Skin epidermis (tissue), 12 donors: ENCODE measurements around the gene NPIPB9.
"Not testable (repeated sequence)": the region's sequence is repeated elsewhere in the genome, so short reads cannot be mapped to it uniquely, and the experiment has no call there.

Experiments
- H3K27ac ChIP-seq, 21 experiments: fragments of 200-600 bp; sonication (generic) in 11 of 21; one replicate each; pipeline ENCODE4 v1.5.0; 2020; ENCODE audit warnings: mild to moderate bottlenecking in 3 of 21, inconsistent platforms in 2 of 21, moderate library complexity in 2 of 21
- H3K4me3 ChIP-seq, 7 experiments: fragments of 200-600 bp; sonication (generic) in 2 of 7; one replicate each; pipeline ENCODE4 v1.5.0; 2020; ENCODE audit warnings: inconsistent platforms in 2 of 7, mild to moderate bottlenecking in 2 of 7, moderate library complexity in 1 of 7

Gene NPIPB9

GRCh38 chr16:28751487-28751886, at the start of gene NPIPB9:
TSS of gene NPIPB9 (plus strand) at chr16:28751787.
- not testable (repeated sequence) for H3K27ac ChIP-seq, H3K4me3 ChIP-seq

DNA sequence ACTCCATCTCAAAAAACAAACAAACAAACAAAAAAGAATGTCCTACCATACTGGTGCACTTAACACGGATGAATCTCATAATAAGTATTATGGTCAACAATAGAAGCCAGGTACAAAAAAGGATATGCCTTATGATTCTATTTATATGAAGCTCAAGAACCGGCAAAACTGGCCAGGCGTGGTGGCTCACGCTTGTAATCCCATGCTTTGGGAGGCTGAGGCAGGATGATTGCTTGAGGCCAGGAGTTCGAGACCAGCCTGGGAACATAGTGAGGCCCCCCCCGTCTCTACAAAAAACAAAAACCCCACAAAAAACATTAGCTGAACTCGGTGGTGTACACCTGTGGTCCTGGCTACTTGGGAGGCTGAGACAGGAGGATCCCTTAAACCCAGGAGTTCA, 47.3 kb upstream of the NPIPB9 start:
- H3K27ac ChIP-seq, H3K4me3 ChIP-seq: not testable (repeated sequence)

DNA sequence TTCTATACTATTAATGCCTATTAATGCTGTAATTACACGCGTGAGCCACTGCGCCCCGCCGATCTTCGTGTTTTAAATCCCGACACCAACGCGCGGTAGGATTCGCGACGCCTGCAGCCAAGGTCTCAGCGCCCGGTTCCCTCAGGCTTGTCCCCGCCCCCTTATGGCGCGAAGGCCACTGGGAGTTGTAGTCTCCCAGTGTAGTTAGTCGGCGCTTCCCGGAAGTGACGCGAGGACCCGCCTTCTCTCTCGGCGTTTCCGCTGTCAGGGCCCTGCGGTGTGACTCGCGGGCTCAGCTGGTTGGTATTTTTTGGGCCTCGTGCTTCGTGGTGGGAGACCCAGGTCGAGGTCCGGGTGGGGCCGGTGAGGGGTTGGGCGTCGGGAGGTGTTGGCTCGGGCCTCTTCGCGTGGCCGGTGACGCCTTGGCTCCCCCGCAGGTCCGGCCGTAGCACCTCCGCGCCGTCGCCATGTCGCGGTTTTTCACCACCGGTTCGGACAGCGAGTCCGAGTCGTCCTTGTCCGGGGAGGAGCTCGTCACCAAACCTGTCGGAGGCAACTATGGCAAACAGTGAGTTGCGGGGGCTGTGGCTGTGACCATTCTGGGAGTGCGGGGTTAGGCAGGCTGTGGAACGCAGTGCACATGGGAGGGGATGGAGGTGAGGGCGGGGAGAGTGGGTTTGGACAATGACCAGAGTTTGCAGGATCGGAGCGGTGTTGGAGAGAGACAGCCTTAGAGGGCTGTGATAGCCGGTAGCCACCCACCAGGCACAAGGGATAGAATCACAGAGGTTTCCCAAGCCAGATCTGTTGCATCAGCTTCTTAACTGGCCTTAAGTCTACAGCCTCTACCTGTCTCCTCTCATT, 40.1 kb upstream of the NPIPB9 start, which contains the start of gene EIF3C:
Gene EIF3C, plus strand, starts transcription at position 245 of the 864 bp plus-strand sequence. Its CDS starts 223 bp downstream, at position 468.
- not testable (repeated sequence) for H3K4me3 ChIP-seq, H3K27ac ChIP-seq

DNA sequence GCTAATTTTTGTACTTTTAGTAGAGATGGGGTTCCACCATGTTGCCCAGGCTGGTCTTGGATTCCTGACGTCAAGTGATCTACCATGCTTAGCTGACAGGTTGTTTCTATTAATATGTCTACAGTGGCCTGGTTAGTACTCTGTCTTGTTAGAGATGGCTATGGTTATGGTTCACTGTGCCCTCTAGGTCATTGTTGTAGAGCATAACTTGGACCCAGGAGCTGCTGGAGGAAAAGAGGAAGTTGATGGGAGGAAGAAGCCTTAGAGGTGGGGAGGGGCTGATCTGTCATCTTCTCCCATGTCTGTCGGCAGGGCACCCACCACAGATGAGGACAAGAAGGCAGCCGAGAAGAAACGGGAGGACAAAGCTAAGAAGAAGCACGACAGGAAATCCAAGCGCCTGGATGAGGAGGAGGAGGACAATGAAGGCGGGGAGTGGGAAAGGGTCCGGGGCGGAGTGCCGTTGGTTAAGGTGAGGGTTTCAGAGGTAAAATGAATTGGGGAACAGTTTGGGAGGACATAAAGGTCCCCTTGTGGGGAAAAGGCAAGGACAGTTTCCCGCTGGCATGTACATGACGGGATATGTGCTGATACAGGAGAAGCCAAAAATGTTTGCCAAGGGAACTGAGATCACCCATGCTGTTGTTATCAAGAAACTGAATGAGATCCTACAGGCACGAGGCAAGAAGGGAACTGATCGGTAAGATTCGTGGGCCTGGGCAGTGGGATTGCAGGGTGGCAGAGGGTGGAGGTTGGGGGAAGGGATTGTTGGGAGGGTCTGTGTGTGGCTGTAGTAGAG, 28.5 kb upstream of the NPIPB9 start:
- not testable (repeated sequence) for H3K27ac ChIP-seq, H3K4me3 ChIP-seq

GRCh38 chr16:28731253-28731652, 20.3 kb upstream of the NPIPB9 start:
- not testable (repeated sequence) for H3K27ac ChIP-seq, H3K4me3 ChIP-seq

DNA sequence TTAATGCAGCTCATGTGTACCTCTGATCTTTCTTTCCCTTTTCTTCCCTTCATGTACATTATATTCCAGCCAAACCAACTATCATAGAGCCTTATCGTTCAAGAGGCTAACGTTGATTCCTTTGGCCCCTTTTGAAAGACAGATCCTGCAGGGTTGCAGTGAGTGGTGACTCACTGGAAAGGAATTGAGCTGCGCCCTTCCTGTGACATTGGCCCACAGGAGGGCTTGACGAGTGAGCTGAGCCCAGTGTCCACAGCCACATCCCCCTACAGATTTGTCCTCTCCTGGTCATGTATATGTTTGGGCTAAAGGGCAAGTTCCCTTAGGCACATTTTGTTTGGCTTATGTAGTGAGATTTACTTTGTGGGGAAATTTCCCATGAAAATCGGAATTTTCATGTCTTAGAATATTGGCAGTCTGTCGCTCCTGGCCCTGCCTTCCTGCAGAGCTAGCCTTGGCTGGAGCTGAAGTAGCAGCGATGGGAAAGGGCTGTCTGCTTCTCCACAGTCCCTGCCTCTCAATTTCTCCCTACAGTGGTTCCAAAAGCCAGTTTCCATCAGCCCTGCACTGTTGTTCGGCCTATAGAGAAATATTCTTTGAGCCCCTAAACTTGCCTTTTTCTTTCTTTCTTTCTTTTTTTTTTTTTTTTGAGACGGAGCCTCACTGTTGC, 19.0 kb upstream of the NPIPB9 start:
- not testable (repeated sequence) for H3K27ac ChIP-seq, H3K4me3 ChIP-seq

- not testable (repeated sequence) for H3K27ac ChIP-seq
Measured at GRCh38 chr16:28739787-28740186, 11.8 kb upstream of the NPIPB9 start.

DNA sequence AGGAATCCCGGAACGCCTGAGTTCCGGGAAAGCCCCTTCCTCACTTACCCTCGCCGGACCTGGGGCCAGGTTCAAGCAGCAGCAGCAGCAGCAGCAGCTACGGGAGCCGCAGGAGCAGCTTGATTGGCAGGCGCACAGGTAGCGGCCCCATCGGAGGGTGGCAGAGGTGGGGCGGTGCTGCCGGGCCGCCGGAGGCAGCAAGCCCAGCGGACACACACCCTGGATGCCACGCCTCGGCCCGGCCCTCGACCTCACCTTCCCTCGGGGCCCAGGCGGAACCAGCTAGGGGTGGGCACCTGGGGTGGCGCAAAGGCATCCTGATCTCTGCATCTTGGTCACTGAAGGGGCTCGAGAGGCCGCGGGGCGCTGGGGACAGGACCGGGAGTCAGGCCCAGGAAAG, 11.0 kb upstream of the NPIPB9 start:
- H3K4me3 ChIP-seq, H3K27ac ChIP-seq: not testable (repeated sequence)

More at GRCh38 chr16:28739787-28740186, 11.8 kb upstream of the NPIPB9 start:
- not testable (repeated sequence) for H3K4me3 ChIP-seq

GRCh38 chr16:28741295-28741694, 10.3 kb upstream of the NPIPB9 start:
- H3K4me3 ChIP-seq: not testable (repeated sequence)

GRCh38 chr16:28746618-28747350, 4.8 kb upstream of the NPIPB9 start:
- not testable (repeated sequence) for H3K4me3 ChIP-seq, H3K27ac ChIP-seq

More at GRCh38 chr16:28741295-28741694, 10.3 kb upstream of the NPIPB9 start:
- not testable (repeated sequence) for H3K27ac ChIP-seq

GRCh38 chr16:28749997-28750465, 1.6 kb upstream of the NPIPB9 start:
- H3K27ac ChIP-seq: not testable (repeated sequence)
- peak overlapping the region in 1 of 7 experiments; percentile 23 for H3K4me3 ChIP-seq

DNA sequence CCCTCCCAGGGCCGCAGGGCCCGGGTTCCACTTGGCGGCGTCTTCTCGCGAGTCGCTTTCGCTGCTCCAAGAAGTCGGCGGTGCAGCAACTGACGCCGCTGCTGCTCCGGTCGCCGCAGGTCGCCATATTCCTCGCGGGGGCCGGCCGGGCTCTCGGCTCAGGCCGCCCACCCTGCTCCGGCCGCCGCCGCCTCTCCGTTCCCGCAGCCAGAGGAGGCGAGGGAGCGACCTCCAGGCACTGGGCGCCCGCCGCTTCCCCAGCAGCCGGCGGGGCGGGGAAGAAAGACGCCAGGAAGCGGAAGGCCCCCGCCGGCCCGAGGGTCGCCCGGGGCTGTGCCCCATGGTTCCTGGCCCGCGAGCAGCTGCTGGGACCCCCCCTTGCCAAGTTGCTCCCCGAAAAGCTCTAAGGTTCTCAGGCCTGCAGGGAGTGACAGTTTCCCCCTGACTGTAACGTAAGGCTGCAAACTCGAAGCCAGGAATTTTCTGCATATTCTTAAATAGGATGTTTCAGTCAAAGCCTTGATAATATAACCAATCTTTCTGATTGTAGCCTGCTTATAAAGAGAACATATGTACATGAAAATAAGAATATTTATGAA, 1.0 kb upstream of the NPIPB9 start:
- H3K27ac ChIP-seq: not testable (repeated sequence)
- H3K4me3 ChIP-seq: peak overlapping the region in 1 of 7 experiments; percentile 23

DNA sequence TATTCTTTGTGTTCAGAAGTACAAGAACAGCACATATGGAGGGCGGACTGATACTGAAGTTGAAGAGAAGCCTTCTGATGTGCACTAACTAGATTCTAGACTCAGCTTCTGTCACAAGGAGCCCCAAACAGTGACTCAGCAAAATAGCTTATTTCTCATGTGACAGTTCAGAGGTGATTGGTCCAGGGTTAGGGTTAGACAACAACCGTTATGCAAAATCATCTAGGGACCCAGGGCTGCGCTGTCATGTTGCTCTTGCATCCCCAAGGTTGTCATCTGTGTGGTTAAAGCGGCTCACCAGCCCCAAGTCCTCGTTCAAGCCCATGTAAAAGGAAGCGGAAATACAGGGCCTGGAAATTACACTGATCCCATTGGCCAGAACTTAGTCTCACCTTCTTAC, 30.1 kb downstream of the NPIPB9 start:
- not testable (repeated sequence) for H3K4me3 ChIP-seq, H3K27ac ChIP-seq

- H3K27ac ChIP-seq, H3K4me3 ChIP-seq: not testable (repeated sequence)
Measured at GRCh38 chr16:28782357-28782756, 30.8 kb downstream of the NPIPB9 start.

DNA sequence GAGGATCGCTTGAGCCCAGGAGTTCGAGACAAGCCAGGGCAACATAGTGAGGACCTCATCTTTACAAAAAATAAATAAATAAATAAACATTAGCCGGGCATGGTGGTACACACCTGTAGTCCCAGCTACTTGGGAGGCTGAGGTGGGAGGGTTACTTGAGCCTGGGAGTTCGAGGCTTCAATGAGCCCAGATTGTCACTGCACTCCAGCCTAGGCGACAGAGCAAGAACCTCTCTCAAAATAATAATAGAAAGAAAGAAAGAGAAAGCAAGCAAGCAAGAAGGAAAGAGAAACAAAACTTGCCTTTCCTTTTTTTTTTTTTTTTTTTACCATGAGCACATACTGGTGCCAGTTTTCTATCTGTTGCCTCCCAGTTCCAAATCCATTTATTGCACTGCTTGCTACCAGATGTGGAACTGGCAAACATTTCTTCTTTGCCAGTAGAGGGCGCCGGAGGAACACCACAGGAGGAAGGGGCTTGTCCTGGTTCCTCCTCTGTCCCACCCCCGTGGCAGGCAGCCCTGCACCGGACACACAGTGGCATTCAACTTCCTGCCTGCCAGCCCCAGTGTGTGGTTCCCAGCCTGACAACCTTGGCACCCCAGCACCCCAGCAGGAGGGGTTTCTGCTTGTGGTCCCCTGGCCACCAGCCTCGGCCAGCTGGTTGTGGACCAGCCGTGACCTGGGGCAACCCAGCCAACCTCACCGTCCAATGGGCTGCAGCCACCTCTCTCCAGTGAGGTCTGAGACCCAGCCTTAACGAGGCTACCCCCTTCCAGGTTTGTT, 50.8 kb downstream of the NPIPB9 start:
- Histone ChIP-seq H3K4me3 (peak overlapping the region in 1 of 7 experiments; percentile 22), H3K27ac (peak overlapping the region in 1 of 21 experiments; percentile 46)

DNA sequence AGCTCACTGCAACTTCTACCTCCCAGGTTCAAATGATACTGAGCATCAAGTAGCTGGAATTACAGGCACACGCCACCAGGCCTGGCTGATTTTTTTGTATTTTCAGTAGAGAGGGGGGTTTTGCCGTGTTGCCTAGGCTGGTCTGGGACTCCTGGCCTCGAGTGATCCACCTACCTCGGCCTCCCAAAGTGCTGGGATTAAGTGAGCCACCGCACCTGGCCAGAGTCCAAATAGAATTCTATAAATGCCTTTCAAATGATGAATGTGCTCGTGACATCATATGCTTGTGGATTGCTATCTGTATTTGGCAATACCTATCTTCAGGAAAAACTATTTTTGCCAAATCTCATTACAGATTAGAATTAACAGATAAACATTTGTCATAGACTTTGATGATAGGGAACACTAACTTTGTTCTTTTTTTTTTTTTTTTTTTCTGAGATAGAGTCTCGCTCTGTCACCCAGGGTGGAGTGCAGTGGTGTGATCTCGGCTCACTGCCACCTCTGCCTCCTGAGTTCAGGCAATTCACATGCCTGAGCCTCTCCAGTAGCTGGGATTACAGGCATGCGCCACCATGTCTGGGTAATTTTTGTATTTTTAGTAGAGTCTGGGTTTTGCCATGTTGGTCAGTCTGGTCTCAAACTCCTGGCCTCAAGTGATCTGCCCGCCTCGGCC, 56.0 kb downstream of the NPIPB9 start:
- H3K4me3 ChIP-seq, H3K27ac ChIP-seq: not testable (repeated sequence)

DNA sequence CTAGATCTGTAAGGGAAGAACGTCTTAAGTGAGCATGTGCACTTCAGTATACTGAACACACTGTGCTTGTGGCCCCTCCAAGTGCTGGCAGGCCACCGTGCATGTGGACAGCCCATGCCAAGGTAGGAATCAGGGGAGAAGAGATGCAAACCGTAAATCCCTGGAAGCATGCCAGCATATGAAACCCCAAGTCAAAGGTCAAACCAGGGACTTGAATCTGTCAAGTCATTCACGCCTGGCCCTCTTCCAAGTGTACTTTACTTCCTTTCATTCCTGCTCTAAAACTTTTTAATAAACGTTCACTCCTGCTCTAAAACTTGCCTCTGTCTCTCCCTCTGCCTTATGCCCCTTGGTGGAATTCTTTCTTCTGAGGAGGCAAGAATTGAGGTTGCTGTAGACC, 68.4 kb downstream of the NPIPB9 start:
- H3K27ac ChIP-seq: no peak overlapping the region
- H3K4me3 ChIP-seq: no peak overlapping the region

DNA sequence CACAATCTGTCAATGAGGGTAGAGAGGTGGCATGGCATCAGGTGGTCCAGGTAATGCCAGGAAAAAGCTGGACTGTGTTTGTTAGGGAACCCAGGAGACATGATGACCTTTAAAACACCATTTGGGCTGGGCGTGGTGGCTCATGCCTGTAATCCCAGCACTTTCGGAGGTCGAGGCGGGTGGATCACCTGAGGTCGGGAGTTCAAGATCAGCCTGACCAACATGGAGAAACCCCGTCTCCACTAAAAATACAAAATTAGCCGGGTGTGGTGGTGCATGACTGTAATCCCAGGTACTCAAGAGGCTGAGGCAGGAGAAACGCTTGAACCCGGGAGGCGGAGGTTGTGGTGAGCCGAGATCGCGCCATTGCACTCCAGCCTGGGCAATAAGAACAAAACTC, 69.0 kb downstream of the NPIPB9 start:
- not testable (repeated sequence) for H3K27ac ChIP-seq, H3K4me3 ChIP-seq
